Heart right ventricle (tissue), 16 donors: Measurements from ENCODE around the gene PKN3. TPM values are rescaled to one million over a fixed set of nuclear protein-coding genes. Genes with fewer than 3 reads are reported as not detected.

Source experiments
- ATAC-seq, 8 donors: fragments of 200-7000 bp; cut with Tn5 transposase; one replicate each; pipeline ENCODE4 v1.9.1; 2020; ENCODE audit warnings: mild to moderate bottlenecking in 8 of 8, moderate library complexity in 8 of 8, moderate number of reproducible peaks in 1 of 8
- DNase-seq, 2 donors: peaks; one replicate each; pipeline ENCODE4 v3.0.0-alpha.2; 2020
- H3K27ac ChIP-seq, 10 donors: fragments of 200-600 bp; sonication (generic) in 2 of 10; one replicate each; pipeline versions ENCODE4 v1.5.0 to v1.8.0; 2020 to 2022; ENCODE audit warnings: mild to moderate bottlenecking in 3 of 10
- H3K27me3 ChIP-seq, 7 donors: fragments of 200-600 bp; one replicate each; pipeline ENCODE4 v1.8.0; 2021 to 2022; ENCODE audit warnings: mild to moderate bottlenecking in 2 of 7
- H3K36me3 ChIP-seq, 9 donors: fragments of 200-600 bp; sonication (generic) in 1 of 9; one replicate each; pipeline versions ENCODE4 v1.5.0 to v1.8.0; 2020 to 2022; ENCODE audit warnings: mild to moderate bottlenecking in 2 of 9
- H3K4me1 ChIP-seq, 9 donors: fragments of 200-600 bp; sonication (generic) in 1 of 9; one replicate each; pipeline versions ENCODE4 v1.5.0 to v1.8.0; 2020 to 2022; ENCODE audit warnings: mild to moderate bottlenecking in 4 of 9
- H3K4me3 ChIP-seq, 10 donors: fragments of 200-600 bp; sonication (generic) in 2 of 10; one replicate each; pipeline versions ENCODE4 v1.5.0 to v1.8.0; 2020 to 2022; ENCODE audit warnings: mild to moderate bottlenecking in 7 of 10, moderate library complexity in 2 of 10
- H3K9me3 ChIP-seq, 11 donors: fragments of 200-600 bp in 10 of 11; sonication (generic) in 2 of 11; one replicate each; pipeline versions ENCODE4 v1.5.0 to v1.8.0; 2013 to 2022; ENCODE audit warnings: mild to moderate bottlenecking in 2 of 11, control low read depth in 1 of 11, moderate library complexity in 1 of 11
- CTCF ChIP-seq, 9 donors: fragments of 200-600 bp; sonication (generic) in 2 of 9; IDR thresholded peaks; one replicate each; pipeline versions ENCODE4 v1.5.0 to v1.8.0; 2021 to 2022; ENCODE audit warnings: antibody characterized with exemption in 9 of 9, mild to moderate bottlenecking in 5 of 9, moderate library complexity in 1 of 9
- WGBS, 2 donors: extraction: QIAGEN DNeasy Blood & Tissue Kit; methylation state at CpG; one replicate each; pipeline ENCODE4 v1.1.7; 2013; ENCODE audit warnings: inconsistent platforms in 1 of 2; 5-methylcytosine and 5-hydroxymethylcytosine counted together
- intact Hi-C, 10 donors: fragments of 100-400 bp; cut with DNase I; formaldehyde crosslinking; loops; one replicate each; pipeline versions ENCODE4 v1.11.1 to v1.14.2; 2022
- polyA plus RNA-seq, 2 donors: library from polyadenylated mRNA; stranded (reverse); fragments of 200-250 nt; gene quantifications; one replicate each; pipeline ENCODE4 v1.2.3, GENCODE V29; 2013
- total RNA-seq, 10 donors: library from RNA; stranded (reverse); fragmentation: NEBNext Ultra II Directional in 3 of 10; extraction: Animal tissue kit (Norgen Biotek cat#: 25700) in 3 of 10; gene quantifications; one replicate each; pipeline versions ENCODE4 v1.2.1 to v1.2.4, GENCODE V29; 2021 to 2023
- donor health status: Arrhythmogenic right ventricular cardiomyopathy.
- donor health status: ischemic (EF 13 %, LVEDD 7.1; RV severe dilation, severe dysfunction).
- donor health status: healthy with polysubstance abuse.
- donor health status: DM: no; HTN: yes; CAD: no.
- donor health status: DM: no; HTN: no; CAD: no.
- donor health status: ischemic (EF 25% LVEDD 6.9; RV normal size, moderate dysfunction).
- donor health status: ischemic (EF 25% LVEDD 5.7; RV mildly dilated, moderate dysfunction).
- donor health status: healthy.
- donor health status: DM: yes; HTN: yes; CAD: no.
- donor health status: Ischemic cardiomyopathy.
- donor health status: ischemic (EF 35%, LVEDD 5.7; RV mildly dilated, moderate dysfunction).
- donor health status: nonischemic (EF 11% LVEDD 7.7; RV severe dilation, severe dysfunction).
- donor health status: DM: yes; HTN: yes; CAD: no.
- donor health status: PGD.
- donor health status: ischemic (EF 29% LVEDD 5.4; RV normal size, mild dysfunction).
- donor health status: nonischemic (EF 23%, LVEDD 6.1; RV moderate dilation, normal function).

PKN3 gene
- total and polyA plus RNA-seq, 12 donors = 3.7 to 12.7 (median 5.2) TPM

- peak; percentile 30 to 76 (median 57) for ATAC-seq
- peak; percentile 71 to 72 for DNase-seq
- peak overlapping the region; percentile 47 to 75 (median 58) for H3K4me3 ChIP-seq
- no peaks in the 10 kb centered on the region for H3K9me3 ChIP-seq
- H3K36me3 ChIP-seq = no peaks in the 10 kb centered on the region
- no peaks in the 10 kb centered on the region for H3K27me3 ChIP-seq
- TF ChIP-seq CTCF (IDR thresholded peaks at IDR 0.05) = no peak
- intact Hi-C loops = loop anchor here in 6 of 10 donors (5.0 to 10.0 kb wide), 5 partner anchors 47 to 943 kb away; partner anchors contain the start of genes DOLK (in 1 of the 6), NTMT1 (in 1 of the 6), NUP188 (in 1 of the 6) and SPTAN1 (in 1 of the 6)
- peak overlapping the region; percentile 5 to 96 (median 72) for H3K27ac ChIP-seq
- WGBS, 2 donors = 13 to 18% methylated on average over 15 of the region's 15 CpGs
- H3K4me1 ChIP-seq = peaks cover 5 to 53% (median 26%) of the 10 kb centered on the region in 9 donors
Observed at GRCh38 chr9:128684325-128685199, 17.7 kb upstream of the PKN3 start.

- TF ChIP-seq CTCF (IDR thresholded peaks at IDR 0.05) = no peak
- Histone ChIP-seq H3K9me3 (no peaks in the 10 kb centered on the region), H3K4me1 (peaks cover 11 to 60% (median 32%) of the 10 kb centered on the region in 9 donors), H3K4me3 (peak overlapping the region in 3 of 10 donors; percentile 12 to 51 (median 24)), H3K27me3 (no peaks in the 10 kb centered on the region), H3K27ac (peak overlapping the region in 5 of 10 donors; percentile 9 to 96 (median 43)), H3K36me3 (no peaks in the 10 kb centered on the region)
- 81 to 82% methylated on average over 17 of the region's 17 CpGs for WGBS, 2 donors
- intact Hi-C loops = loop anchor here in 6 of 10 donors (5.0 to 10.0 kb wide), 4 partner anchors 49 to 941 kb away; partner anchors contain the start of genes DOLK (in 1 of the 6), NTMT1 (in 1 of the 6) and NUP188 (in 1 of the 6)
- ATAC-seq (no peak), DNase-seq (no peak)
Observed at GRCh38 chr9:128685636-128686489, 16.4 kb upstream of the PKN3 start.

- 94 to 95% methylated on average over 4 of the region's 4 CpGs for WGBS, 2 donors
Observed at GRCh38 chr9:128687453-128687852, 14.8 kb upstream of the PKN3 start.

More at GRCh38 chr9:128687453-128687852, 14.8 kb upstream of the PKN3 start:
- Histone ChIP-seq H3K27ac (peak overlapping the region in 1 of 10 donors; percentile 98), H3K4me1 (peaks cover 13 to 67% (median 39%) of the 10 kb centered on the region in 9 donors), H3K36me3 (peaks cover 0 to 16% (median 12%) of the 10 kb centered on the region in 9 donors), H3K27me3 (no peaks in the 10 kb centered on the region), H3K9me3 (no peaks in the 10 kb centered on the region), H3K4me3 (no peak overlapping the region)
- ATAC-seq (no peak), DNase-seq (no peak)
- TF ChIP-seq CTCF (IDR thresholded peaks at IDR 0.05) = no peak
- intact Hi-C loops = loop anchor here in 6 of 10 donors (5.0 to 10.0 kb wide), 4 partner anchors 50 to 940 kb away; partner anchors contain the start of genes DOLK (in 1 of the 6), NTMT1 (in 1 of the 6) and NUP188 (in 1 of the 6)
